Right lobe of liver (tissue), 4 donors: ENCODE results near the gene MAP3K3.

Experiments
- CTCF ChIP-seq, 4 donors: fragments of 200-600 bp in 3 of 4; fragments of 450-650 bp in 1 of 4; IDR thresholded peaks; one replicate each; pipeline versions ENCODE4 v1.5.1 to v1.8.0; 2016 to 2022; ENCODE audit warnings: antibody characterized with exemption in 4 of 4, mild to moderate bottlenecking in 2 of 4
- POLR2A ChIP-seq: fragments of 450-650 bp; IDR thresholded peaks from one replicate; pipeline ENCODE4 v1.6.1; 2017; ENCODE audit warnings: antibody characterized with exemption, mild to moderate bottlenecking
- donor health status: DM: no; HTN: no; CAD: no.
- donor health status: DM: no; HTN: no; CAD: no.
- donor health status: DM: no; HTN: yes; CAD: no.

GRCh38 chr17:63589646-63590045 is 32.6 kb upstream of the MAP3K3 start:
- no peak for TF ChIP-seq POLR2A
- TF ChIP-seq CTCF (IDR thresholded peaks at IDR 0.05) = no peak
